GM23338 (cell line): Measurements from ENCODE around the gene NCKAP5.

Source experiments
- CREB1 ChIP-seq: fragments of 250-450 bp; sonication (Bioruptor Pico); IDR thresholded peaks from 2 replicates; pipeline ENCODE4 v1.5.0; 2020; ENCODE audit warnings: low read depth, mild to moderate bottlenecking, moderate library complexity
- EZH2 ChIP-seq: fragments of 200-600 bp; sonication (generic); IDR thresholded peaks from one replicate; pipeline ENCODE4 v1.8.0; 2017; ENCODE audit warnings: antibody characterized with exemption, mild to moderate bottlenecking, low read depth; ENCODE audit not compliant: unreplicated experiment
- NANOG ChIP-seq: IDR thresholded peaks from 2 replicates; pipeline ENCODE4 v1.6.1; 2016; ENCODE audit warnings: antibody characterized with exemption, borderline replicate concordance
- TF ChIP-seq, protein P1 (sequence below), 2 experiments: fragments of 200-600 bp in 1 of 2; sonication (generic) in 1 of 2; conservative IDR thresholded peaks; 2 replicates each; pipeline versions ENCODE4 v1.5.1 to v1.6.1; 2016 to 2017; ENCODE audit warnings: antibody characterized with exemption in 2 of 2, low read depth in 2 of 2, mild to moderate bottlenecking in 2 of 2, moderate library complexity in 1 of 2
- TF ChIP-seq, protein P2 (sequence below): fragments of 250-450 bp; sonication (Bioruptor Pico); IDR thresholded peaks from 2 replicates; pipeline ENCODE4 v1.5.0; 2020; ENCODE audit warnings: mild to moderate bottlenecking, moderate library complexity
- TF ChIP-seq, protein P3 (sequence below): IDR thresholded peaks from 2 replicates; pipeline ENCODE4 v1.6.1; 2016; ENCODE audit warnings: antibody characterized with exemption

DNA sequence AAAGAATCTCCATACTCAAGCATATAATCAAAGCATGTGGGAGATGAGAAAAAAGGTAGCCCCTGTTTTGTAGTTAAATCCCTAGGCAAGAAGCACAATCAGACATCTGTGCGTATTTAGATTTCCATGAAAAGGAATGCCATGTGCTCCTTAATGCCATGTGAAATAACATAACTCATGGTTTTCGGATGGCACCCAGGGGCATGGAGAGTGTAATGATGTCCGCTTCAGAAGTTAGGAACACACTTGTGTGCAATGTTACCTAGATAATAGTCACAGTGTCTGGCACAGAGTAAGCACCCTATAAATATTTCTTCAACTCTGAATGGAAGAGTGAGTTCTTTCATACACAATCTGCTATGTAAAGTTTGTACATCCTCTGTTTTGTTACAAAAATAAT is 197.0 kb downstream of the NCKAP5 start:
- TF ChIP-seq, protein P1, sequence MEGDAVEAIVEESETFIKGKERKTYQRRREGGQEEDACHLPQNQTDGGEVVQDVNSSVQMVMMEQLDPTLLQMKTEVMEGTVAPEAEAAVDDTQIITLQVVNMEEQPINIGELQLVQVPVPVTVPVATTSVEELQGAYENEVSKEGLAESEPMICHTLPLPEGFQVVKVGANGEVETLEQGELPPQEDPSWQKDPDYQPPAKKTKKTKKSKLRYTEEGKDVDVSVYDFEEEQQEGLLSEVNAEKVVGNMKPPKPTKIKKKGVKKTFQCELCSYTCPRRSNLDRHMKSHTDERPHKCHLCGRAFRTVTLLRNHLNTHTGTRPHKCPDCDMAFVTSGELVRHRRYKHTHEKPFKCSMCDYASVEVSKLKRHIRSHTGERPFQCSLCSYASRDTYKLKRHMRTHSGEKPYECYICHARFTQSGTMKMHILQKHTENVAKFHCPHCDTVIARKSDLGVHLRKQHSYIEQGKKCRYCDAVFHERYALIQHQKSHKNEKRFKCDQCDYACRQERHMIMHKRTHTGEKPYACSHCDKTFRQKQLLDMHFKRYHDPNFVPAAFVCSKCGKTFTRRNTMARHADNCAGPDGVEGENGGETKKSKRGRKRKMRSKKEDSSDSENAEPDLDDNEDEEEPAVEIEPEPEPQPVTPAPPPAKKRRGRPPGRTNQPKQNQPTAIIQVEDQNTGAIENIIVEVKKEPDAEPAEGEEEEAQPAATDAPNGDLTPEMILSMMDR (conservative IDR thresholded peaks at IDR 0.05; ENCODE audit: low read depth in 2 of 2) = no peak
- TF ChIP-seq, protein P2, sequence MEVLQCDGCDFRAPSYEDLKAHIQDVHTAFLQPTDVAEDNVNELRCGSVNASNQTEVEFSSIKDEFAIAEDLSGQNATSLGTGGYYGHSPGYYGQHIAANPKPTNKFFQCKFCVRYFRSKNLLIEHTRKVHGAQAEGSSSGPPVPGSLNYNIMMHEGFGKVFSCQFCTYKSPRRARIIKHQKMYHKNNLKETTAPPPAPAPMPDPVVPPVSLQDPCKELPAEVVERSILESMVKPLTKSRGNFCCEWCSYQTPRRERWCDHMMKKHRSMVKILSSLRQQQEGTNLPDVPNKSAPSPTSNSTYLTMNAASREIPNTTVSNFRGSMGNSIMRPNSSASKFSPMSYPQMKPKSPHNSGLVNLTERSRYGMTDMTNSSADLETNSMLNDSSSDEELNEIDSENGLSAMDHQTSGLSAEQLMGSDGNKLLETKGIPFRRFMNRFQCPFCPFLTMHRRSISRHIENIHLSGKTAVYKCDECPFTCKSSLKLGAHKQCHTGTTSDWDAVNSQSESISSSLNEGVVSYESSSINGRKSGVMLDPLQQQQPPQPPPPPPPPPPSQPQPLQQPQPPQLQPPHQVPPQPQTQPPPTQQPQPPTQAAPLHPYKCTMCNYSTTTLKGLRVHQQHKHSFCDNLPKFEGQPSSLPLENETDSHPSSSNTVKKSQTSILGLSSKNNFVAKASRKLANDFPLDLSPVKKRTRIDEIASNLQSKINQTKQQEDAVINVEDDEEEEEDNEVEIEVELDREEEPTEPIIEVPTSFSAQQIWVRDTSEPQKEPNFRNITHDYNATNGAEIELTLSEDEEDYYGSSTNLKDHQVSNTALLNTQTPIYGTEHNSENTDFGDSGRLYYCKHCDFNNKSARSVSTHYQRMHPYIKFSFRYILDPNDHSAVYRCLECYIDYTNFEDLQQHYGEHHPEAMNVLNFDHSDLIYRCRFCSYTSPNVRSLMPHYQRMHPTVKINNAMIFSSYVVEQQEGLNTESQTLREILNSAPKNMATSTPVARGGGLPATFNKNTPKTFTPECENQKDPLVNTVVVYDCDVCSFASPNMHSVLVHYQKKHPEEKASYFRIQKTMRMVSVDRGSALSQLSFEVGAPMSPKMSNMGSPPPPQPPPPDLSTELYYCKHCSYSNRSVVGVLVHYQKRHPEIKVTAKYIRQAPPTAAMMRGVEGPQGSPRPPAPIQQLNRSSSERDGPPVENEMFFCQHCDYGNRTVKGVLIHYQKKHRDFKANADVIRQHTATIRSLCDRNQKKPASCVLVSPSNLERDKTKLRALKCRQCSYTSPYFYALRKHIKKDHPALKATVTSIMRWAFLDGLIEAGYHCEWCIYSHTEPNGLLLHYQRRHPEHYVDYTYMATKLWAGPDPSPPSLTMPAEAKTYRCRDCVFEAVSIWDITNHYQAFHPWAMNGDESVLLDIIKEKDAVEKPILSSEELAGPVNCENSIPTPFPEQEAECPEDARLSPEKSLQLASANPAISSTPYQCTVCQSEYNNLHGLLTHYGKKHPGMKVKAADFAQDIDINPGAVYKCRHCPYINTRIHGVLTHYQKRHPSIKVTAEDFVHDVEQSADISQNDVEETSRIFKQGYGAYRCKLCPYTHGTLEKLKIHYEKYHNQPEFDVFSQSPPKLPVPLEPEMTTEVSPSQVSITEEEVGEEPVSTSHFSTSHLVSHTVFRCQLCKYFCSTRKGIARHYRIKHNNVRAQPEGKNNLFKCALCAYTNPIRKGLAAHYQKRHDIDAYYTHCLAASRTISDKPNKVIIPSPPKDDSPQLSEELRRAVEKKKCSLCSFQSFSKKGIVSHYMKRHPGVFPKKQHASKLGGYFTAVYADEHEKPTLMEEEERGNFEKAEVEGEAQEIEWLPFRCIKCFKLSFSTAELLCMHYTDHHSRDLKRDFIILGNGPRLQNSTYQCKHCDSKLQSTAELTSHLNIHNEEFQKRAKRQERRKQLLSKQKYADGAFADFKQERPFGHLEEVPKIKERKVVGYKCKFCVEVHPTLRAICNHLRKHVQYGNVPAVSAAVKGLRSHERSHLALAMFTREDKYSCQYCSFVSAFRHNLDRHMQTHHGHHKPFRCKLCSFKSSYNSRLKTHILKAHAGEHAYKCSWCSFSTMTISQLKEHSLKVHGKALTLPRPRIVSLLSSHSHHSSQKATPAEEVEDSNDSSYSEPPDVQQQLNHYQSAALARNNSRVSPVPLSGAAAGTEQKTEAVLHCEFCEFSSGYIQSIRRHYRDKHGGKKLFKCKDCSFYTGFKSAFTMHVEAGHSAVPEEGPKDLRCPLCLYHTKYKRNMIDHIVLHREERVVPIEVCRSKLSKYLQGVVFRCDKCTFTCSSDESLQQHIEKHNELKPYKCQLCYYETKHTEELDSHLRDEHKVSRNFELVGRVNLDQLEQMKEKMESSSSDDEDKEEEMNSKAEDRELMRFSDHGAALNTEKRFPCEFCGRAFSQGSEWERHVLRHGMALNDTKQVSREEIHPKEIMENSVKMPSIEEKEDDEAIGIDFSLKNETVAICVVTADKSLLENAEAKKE (CRISPR knock-in tag) = no peak
- TF ChIP-seq EZH2 (no peak), CREB1 (no peak), NANOG (no peak)
- TF ChIP-seq, protein P3, sequence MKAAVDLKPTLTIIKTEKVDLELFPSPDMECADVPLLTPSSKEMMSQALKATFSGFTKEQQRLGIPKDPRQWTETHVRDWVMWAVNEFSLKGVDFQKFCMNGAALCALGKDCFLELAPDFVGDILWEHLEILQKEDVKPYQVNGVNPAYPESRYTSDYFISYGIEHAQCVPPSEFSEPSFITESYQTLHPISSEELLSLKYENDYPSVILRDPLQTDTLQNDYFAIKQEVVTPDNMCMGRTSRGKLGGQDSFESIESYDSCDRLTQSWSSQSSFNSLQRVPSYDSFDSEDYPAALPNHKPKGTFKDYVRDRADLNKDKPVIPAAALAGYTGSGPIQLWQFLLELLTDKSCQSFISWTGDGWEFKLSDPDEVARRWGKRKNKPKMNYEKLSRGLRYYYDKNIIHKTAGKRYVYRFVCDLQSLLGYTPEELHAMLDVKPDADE = no peak
